Measurements from ENCODE around the gene SLC39A2. TPM values are rescaled to one million over a fixed set of nuclear protein-coding genes. Genes with fewer than 3 reads are reported as not detected.
A peak's percentile ranks its signal among the peaks of the same experiment; 100 is the strongest.

Gene SLC39A2
- total RNA-seq, 1 experiment from 2014 or later: not detected

DNA sequence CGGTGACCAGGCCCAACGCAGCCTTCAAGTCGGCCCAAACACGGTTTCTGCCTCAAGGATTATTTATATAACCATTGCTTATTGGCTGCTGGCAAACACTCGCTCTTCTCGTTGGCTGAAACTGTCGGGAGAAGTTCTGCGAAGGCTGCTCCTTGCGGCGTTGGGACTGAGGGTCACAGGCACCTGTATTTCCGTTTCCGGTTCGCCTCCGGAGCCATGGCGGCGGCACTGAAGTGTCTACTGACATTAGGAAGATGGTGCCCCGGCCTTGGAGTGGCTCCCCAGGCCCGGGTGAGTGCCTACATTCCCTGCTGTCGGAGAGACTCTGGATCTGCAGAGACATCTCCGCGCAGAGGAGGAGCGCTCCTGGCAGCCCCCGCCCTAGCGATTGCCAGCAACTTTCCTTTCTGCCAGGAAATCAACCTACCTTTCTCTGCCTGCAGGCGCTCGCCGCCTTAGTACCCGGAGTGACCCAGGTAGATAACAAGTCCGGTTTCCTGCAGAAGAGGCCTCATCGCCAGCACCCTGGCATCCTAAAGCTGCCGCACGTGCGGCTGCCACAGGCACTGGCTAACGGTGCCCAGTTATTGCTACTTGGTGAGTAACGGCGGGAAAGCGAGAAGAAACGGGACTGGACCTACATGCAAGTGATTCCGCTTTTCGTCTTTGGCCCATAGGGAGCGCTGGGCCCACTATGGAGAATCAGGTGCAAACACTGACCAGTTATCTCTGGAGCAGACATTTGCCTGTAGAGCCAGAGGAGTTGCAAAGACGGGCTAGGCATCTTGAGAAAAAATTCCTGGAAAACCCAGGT lies 9.1 kb upstream of the SLC39A2 start, which contains the start of gene METTL17 (continued):
- TF ChIP-seq, protein P1, sequence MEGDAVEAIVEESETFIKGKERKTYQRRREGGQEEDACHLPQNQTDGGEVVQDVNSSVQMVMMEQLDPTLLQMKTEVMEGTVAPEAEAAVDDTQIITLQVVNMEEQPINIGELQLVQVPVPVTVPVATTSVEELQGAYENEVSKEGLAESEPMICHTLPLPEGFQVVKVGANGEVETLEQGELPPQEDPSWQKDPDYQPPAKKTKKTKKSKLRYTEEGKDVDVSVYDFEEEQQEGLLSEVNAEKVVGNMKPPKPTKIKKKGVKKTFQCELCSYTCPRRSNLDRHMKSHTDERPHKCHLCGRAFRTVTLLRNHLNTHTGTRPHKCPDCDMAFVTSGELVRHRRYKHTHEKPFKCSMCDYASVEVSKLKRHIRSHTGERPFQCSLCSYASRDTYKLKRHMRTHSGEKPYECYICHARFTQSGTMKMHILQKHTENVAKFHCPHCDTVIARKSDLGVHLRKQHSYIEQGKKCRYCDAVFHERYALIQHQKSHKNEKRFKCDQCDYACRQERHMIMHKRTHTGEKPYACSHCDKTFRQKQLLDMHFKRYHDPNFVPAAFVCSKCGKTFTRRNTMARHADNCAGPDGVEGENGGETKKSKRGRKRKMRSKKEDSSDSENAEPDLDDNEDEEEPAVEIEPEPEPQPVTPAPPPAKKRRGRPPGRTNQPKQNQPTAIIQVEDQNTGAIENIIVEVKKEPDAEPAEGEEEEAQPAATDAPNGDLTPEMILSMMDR (IDR thresholded peaks at IDR 0.05 in 2 of 3, conservative IDR thresholded peaks at IDR 0.05 in 1 of 3; ENCODE audit: borderline replicate concordance in 1 of 3, insufficient read depth in 1 of 3, low read depth in 2 of 3, low read length in 2 of 3): peak; percentile 24 to 52 (median 50); a peak in 4 of 6 replicates
- TF ChIP-seq SRF (IDR thresholded peaks at IDR 0.05; ENCODE audit: low read depth) (no peak), SP1 (IDR thresholded peaks at IDR 0.05; ENCODE audit: low read depth) (peak; percentile 97), EGR1 (IDR thresholded peaks at IDR 0.05; ENCODE audit: low read depth) (peak; percentile 50), ZNF274 (IDR thresholded peaks at IDR 0.05; ENCODE audit: low read depth, low read length) (no peak), EZH2phosphoT487 (IDR thresholded peaks at IDR 0.05; ENCODE audit: borderline replicate concordance) (no peak)

DNA sequence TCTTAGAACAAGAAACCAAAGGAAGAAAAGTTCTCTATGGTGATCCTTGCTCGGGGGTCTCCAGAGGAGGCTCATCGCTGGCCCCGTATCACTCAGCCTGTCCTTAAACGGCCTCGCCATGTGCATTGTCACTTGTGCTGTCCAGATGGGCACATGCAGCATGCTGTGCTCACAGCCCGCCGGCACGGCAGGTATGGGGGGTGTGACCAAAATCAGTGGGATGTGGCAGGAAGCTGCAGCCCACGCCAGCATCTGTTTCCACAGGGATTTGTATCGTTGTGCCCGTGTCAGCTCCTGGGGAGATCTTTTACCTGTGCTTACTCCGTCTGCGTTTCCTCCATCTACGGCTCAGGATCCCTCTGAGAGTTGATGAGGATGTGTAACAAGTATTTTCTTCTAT lies 2.6 kb upstream of the SLC39A2 start:
- intact Hi-C loops (cut with micrococcal nuclease): no loop called here
- Histone ChIP-seq H3K9me2 (ENCODE audit: insufficient read depth) (no peaks in the 10 kb centered on the region), H3K9me3 (ENCODE audit: control insufficient read depth in 1 of 2, insufficient read depth in 1 of 2, low read depth in 1 of 2, low read length in 2 of 2) (no peaks in the 10 kb centered on the region), H3K36me3 (ENCODE audit: control insufficient read depth in 1 of 2, insufficient read depth in 2 of 2, low read length in 2 of 2) (peaks cover 33 to 47% of the 10 kb centered on the region in 2 experiments; a peak in 3 of 4 replicates), H3K4me2 (ENCODE audit: low read length) (no peak overlapping the region), H4K20me1 (ENCODE audit: insufficient read depth) (no peaks in the 10 kb centered on the region), H3K9ac (ENCODE audit: low read length) (no peak overlapping the region), H2AFZ (ENCODE audit: low read depth, low read length, poor library complexity, severe bottlenecking) (no peak overlapping the region), H3K79me2 (ENCODE audit: insufficient read depth, low read length) (peaks cover 17% of the 10 kb centered on the region), H3K4me1 (ENCODE audit: control insufficient read depth in 1 of 2, insufficient read depth in 2 of 2, low read length in 2 of 2) (peaks cover 7 to 13% of the 10 kb centered on the region in 2 experiments; a peak in 3 of 4 replicates), H3K27ac (ENCODE audit: low read depth, low read length) (no peak overlapping the region), H3K27me3 (ENCODE audit: insufficient read depth, low read length) (no peaks in the 10 kb centered on the region), H3K4me3 (replicated peaks in 1 of 2; ENCODE audit: low read depth in 1 of 2, low read length in 2 of 2) (no peak overlapping the region)
- ATAC-seq: no peak
- no TSS peak for BruUV-seq (replicated peaks)
- TF ChIP-seq CEBPB (IDR thresholded peaks at IDR 0.05; ENCODE audit: low read depth) (no peak), EGR1 (IDR thresholded peaks at IDR 0.05; ENCODE audit: low read depth) (no peak), ZNF274 (IDR thresholded peaks at IDR 0.05; ENCODE audit: low read depth, low read length) (no peak), FOSL1 (IDR thresholded peaks at IDR 0.05; ENCODE audit: low read depth) (no peak), EZH2 (IDR thresholded peaks at IDR 0.05) (no peak), POLR2AphosphoS5 (IDR thresholded peaks at IDR 0.05; ENCODE audit: low read depth, low read length) (no peak), ELF1 (IDR thresholded peaks at IDR 0.05; ENCODE audit: borderline replicate concordance, low read depth) (no peak), SIN3A (IDR thresholded peaks at IDR 0.05; ENCODE audit: low read depth) (no peak), SRF (IDR thresholded peaks at IDR 0.05; ENCODE audit: low read depth) (no peak), YY1 (IDR thresholded peaks at IDR 0.05; ENCODE audit: extremely low read depth, insufficient replicate concordance, low read depth, low read length) (no peak), EZH2phosphoT487 (IDR thresholded peaks at IDR 0.05; ENCODE audit: borderline replicate concordance) (no peak)
- TF ChIP-seq, protein P2, sequence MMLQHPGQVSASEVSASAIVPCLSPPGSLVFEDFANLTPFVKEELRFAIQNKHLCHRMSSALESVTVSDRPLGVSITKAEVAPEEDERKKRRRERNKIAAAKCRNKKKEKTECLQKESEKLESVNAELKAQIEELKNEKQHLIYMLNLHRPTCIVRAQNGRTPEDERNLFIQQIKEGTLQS (IDR thresholded peaks at IDR 0.05): no peak
- TF ChIP-seq, protein P3, sequence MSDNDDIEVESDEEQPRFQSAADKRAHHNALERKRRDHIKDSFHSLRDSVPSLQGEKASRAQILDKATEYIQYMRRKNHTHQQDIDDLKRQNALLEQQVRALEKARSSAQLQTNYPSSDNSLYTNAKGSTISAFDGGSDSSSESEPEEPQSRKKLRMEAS (IDR thresholded peaks at IDR 0.05): no peak
- TF ChIP-seq, protein P4, sequence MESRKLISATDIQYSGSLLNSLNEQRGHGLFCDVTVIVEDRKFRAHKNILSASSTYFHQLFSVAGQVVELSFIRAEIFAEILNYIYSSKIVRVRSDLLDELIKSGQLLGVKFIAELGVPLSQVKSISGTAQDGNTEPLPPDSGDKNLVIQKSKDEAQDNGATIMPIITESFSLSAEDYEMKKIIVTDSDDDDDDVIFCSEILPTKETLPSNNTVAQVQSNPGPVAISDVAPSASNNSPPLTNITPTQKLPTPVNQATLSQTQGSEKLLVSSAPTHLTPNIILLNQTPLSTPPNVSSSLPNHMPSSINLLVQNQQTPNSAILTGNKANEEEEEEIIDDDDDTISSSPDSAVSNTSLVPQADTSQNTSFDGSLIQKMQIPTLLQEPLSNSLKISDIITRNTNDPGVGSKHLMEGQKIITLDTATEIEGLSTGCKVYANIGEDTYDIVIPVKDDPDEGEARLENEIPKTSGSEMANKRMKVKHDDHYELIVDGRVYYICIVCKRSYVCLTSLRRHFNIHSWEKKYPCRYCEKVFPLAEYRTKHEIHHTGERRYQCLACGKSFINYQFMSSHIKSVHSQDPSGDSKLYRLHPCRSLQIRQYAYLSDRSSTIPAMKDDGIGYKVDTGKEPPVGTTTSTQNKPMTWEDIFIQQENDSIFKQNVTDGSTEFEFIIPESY (IDR thresholded peaks at IDR 0.05; ENCODE audit: extremely low read depth, insufficient replicate concordance, low read length): no peak
- no peak for DNase-seq (ENCODE audit: low read depth, low spot score)
- ChIA-PET CTCF (interaction anchor here (0.9 kb wide), 1 partner anchor 11 kb away, joined by 3 read pairs; no protein-coding TSS in a partner anchor), POLR2A (no interaction called here), RAD21 (ENCODE audit: low non-redundant PET in 1 of 2, low total read pairs in 2 of 2, uncharacterized antibody in 2 of 2, unreplicated experiment in 2 of 2) (no interaction called here)
